ENCODE measurements around the gene OSBP2.

- TF ChIP-seq CTCF (IDR thresholded peaks at IDR 0.05) (no peak), POLR2A (IDR thresholded peaks at IDR 0.05) (no peak)
Observed at GRCh38 chr22:30871391-30872284, 177.0 kb downstream of the OSBP2 start.

Measured in testis (tissue), 2 donors.